Measurements from ENCODE around the gene ANKRD49. TPM values are rescaled to one million over a fixed set of nuclear protein-coding genes. Genes with fewer than 3 reads are reported as not detected.

ANKRD49 gene
- polyA plus RNA-seq, 2 of the 4 experiments (the other 2 are of a cell fraction): 9.7 to 20.3 TPM

DNA sequence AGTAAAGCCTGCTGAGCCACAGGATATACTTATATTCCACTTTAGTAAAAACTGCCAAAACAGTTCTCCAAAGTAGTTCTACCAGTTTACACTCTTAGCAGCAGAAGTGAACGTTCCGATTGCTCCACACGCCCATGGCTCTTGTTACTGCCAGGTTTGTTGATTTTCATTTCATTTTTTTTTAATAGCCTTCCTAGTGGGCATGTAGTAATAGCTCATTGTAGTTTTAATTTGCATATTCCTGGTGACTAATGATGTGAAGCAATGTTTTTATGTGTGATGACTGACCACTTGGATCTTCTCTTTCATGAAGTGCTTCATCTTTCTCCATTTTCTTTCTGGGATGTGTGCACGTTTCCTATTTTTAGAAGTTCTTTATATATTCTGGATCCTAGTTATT is 13.7 kb downstream of the ANKRD49 start (continued):
- TF ChIP-seq CHD2 (IDR thresholded peaks at IDR 0.05; ENCODE audit: low read length, partially characterized antibody) (no peak), JUN (IDR thresholded peaks at IDR 0.05) (no peak), POLR2AphosphoS2 (conservative IDR thresholded peaks at IDR 0.05; ENCODE audit: low read length) (no peak)

DNA sequence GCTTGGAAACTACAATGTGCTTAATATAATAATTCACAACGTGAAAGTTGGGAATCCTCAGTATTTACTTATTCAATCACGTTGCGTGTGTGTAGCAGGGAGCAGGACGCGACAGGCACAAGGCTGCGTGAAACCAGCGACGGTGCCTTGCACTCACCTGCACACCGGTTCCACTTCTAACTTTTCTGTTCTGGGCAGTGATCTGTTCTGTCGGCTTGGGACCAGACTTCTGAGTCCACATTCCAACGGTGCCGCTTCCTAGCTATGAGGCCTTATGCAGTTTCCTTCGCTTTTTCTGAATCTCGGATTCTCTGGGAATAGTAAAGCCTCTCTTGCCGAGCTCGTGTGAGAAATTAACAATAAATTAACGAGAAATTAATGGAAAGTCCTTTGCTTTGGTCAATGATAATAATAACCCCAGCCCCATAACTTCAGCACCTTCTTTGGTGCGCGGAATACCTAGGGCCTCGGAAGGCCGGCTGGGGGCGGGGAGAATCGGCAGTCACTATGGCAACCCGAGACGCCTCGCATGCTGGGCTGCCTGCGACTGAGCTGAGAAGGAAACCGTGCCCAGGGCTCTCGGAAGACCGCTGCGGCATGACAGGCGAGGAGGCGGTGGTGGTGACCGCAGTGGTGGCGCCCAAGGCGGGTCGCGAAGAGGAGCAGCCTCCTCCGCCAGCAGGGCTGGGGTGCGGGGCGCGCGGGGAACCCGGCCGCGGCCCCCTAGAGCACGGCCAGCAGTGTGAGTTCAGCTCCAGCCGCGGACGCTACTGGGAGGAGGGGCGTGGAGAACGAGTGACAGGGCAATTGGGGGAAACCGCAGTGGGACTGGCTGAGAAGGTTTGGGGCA is 18.4 kb downstream of the ANKRD49 start, which contains the start of gene C11orf97:
C11orf97 (plus strand) TSS at position 530 of the 850 bp plus-strand sequence; CDS start at position 598, 68 bp downstream.
- ChIA-PET POLR2A (no interaction called here), CTCF (interaction anchor here (0.9 to 1.0 kb wide), 2 partner anchors 9 to 15 kb away, joined by 3 read pairs; no protein-coding TSS in a partner anchor)
- peak within 1 kb of the TSS; percentile 46 for H3K4me3 ChIP-seq
- H3K9me3 ChIP-seq: no peaks in the 10 kb centered on the region; the same call in 2 of the 3 replicates
- DNase-seq (ENCODE audit: low read depth in 1 of 2, low spot score in 1 of 2) (peak in 1 of 2 experiments; percentile 8), ATAC-seq (peak; percentile 64 to 68; a peak in 4 of 6 replicates), FAIRE-seq (no peak)
- H3K4me2 ChIP-seq: peak within 1 kb of the TSS; percentile 86
- peak within 1 kb of the TSS in 1 of 2 experiments; percentile 7; a peak in 1 of 6 replicates for H3K27ac ChIP-seq
- no peaks in the 10 kb centered on the region for H3K4me1 ChIP-seq
- WGBS (ENCODE audit: missing lambda C conversion rate): 77% methylated on average over 22 of the region's 53 CpGs
- TF ChIP-seq TP53 (CRISPR knock-in tag; IDR thresholded peaks at IDR 0.05) (no peak), PHF8 (IDR thresholded peaks at IDR 0.05; ENCODE audit: borderline replicate concordance, low read depth) (no peak)

DNA sequence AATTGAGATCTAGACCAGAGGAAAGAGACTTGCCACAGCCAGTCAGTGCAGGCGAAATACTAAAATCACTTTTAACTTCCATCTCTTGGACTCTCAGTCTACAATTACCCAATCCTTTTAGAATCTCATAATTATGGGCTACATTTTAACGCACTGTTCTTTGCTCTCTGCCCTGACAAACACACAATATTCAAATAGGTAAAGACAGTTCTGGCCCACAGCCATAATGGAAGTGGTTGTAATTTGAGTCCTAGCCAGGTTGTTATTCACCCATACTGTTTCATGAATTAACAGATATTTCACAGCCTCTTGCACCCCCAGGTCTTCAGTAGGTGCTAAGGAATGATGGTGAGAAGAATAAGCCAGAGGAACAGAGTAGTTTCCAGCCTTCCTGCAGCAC is 19.3 kb downstream of the ANKRD49 start:
- Histone ChIP-seq H3K4me1 (no peaks in the 10 kb centered on the region), H3K4me3 (no peak overlapping the region), H3K9me3 (no peaks in the 10 kb centered on the region; the same call in 2 of the 3 replicates), H3K27ac (no peak overlapping the region), H3K4me2 (no peak overlapping the region)
- no peak for ATAC-seq
- FAIRE-seq: no peak
- ChIA-PET CTCF (interaction anchor here (0.9 to 1.0 kb wide), 2 partner anchors 8 to 16 kb away, joined by 3 read pairs; no protein-coding TSS in a partner anchor), POLR2A (no interaction called here)
- 90% methylated on average over 2 of the region's 2 CpGs for WGBS (ENCODE audit: missing lambda C conversion rate)
- no peak for DNase-seq (ENCODE audit: low read depth in 1 of 2, low spot score in 1 of 2)
- TF ChIP-seq CHD4 (IDR thresholded peaks at IDR 0.05; ENCODE audit: borderline replicate concordance) (no peak), POLR2A (IDR thresholded peaks at IDR 0.05; ENCODE audit: low read length) (no peak), RARB (CRISPR knock-in tag; IDR thresholded peaks at IDR 0.05) (no peak)

DNA sequence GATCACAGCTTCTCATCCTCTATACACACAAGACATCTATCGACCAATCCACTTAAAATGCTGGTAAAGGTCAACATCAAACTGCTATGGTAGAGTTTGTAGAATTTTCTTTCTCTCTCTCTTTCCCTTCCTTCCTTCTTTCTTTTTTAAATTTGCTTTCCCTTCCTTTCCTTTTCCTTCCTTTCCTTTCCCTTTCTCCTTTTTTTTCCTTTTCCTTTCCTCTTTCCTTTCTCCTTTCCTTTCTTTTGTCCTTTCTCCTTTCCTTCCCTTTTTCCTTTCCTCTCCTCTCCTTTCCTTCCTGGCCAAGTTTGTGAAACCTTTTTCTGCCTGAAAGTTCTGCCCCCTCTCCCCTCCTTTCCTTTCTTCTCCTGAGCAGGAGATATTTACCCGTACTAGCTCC is 21.6 kb downstream of the ANKRD49 start:
- ChIA-PET POLR2A (no interaction called here), CTCF (no interaction called here)
- DNase-seq (ENCODE audit: low read depth in 1 of 2, low spot score in 1 of 2) (no peak), FAIRE-seq (no peak), ATAC-seq (no peak)
- 44% methylated on average over 2 of the region's 2 CpGs for WGBS (ENCODE audit: missing lambda C conversion rate)
- Histone ChIP-seq H3K9me3 (no peaks in the 10 kb centered on the region; the same call in 2 of the 3 replicates), H3K4me1 (no peaks in the 10 kb centered on the region), H3K4me3 (no peak overlapping the region), H3K4me2 (no peak overlapping the region), H3K27ac (no peak overlapping the region)
- TF ChIP-seq, protein P1, sequence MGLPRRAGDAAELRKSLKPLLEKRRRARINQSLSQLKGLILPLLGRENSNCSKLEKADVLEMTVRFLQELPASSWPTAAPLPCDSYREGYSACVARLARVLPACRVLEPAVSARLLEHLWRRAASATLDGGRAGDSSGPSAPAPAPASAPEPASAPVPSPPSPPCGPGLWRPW (IDR thresholded peaks at IDR 0.05): no peak
- no peak for TF ChIP-seq NR3C1 (IDR thresholded peaks at IDR 0.05)
- TF ChIP-seq RNF2 (IDR thresholded peaks at IDR 0.05; ENCODE audit: borderline replicate concordance, low read depth): no peak
- no peak for TF ChIP-seq ZC3H11A (IDR thresholded peaks at IDR 0.05)
- no peak for TF ChIP-seq EP300 (IDR thresholded peaks at IDR 0.05)
- no peak for TF ChIP-seq CHD4 (IDR thresholded peaks at IDR 0.05; ENCODE audit: borderline replicate concordance)
- TF ChIP-seq RCOR1 (IDR thresholded peaks at IDR 0.05; ENCODE audit: low read depth, low read length): no peak
- TF ChIP-seq JUNB (IDR thresholded peaks at IDR 0.05): no peak
- no peak for TF ChIP-seq CEBPB (IDR thresholded peaks at IDR 0.05)
- TF ChIP-seq, protein P2, sequence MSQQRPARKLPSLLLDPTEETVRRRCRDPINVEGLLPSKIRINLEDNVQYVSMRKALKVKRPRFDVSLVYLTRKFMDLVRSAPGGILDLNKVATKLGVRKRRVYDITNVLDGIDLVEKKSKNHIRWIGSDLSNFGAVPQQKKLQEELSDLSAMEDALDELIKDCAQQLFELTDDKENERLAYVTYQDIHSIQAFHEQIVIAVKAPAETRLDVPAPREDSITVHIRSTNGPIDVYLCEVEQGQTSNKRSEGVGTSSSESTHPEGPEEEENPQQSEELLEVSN (IDR thresholded peaks at IDR 0.05; ENCODE audit: borderline replicate concordance, low read depth): no peak
- no peak for TF ChIP-seq EHF (CRISPR knock-in tag; IDR thresholded peaks at IDR 0.05)
- TF ChIP-seq, protein P3, sequence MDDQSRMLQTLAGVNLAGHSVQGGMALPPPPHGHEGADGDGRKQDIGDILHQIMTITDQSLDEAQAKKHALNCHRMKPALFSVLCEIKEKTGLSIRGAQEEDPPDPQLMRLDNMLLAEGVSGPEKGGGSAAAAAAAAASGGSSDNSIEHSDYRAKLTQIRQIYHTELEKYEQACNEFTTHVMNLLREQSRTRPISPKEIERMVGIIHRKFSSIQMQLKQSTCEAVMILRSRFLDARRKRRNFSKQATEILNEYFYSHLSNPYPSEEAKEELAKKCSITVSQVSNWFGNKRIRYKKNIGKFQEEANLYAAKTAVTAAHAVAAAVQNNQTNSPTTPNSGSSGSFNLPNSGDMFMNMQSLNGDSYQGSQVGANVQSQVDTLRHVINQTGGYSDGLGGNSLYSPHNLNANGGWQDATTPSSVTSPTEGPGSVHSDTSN (IDR thresholded peaks at IDR 0.05): no peak
- no peak for TF ChIP-seq RAD21 (conservative IDR thresholded peaks at IDR 0.05 in 1 of 2, IDR thresholded peaks at IDR 0.05 in 1 of 2)
- no peak for TF ChIP-seq CBX8 (IDR thresholded peaks at IDR 0.05)
- TF ChIP-seq NFE2L2 (conservative IDR thresholded peaks at IDR 0.05; ENCODE audit: low read length): no peak
- no peak for TF ChIP-seq FOSL2 (IDR thresholded peaks at IDR 0.05)
- TF ChIP-seq FOSL2 (CRISPR knock-in tag; IDR thresholded peaks at IDR 0.05): no peak
- TF ChIP-seq CBX2 (IDR thresholded peaks at IDR 0.05; ENCODE audit: borderline replicate concordance, low read depth): no peak
- TF ChIP-seq, protein P4, sequence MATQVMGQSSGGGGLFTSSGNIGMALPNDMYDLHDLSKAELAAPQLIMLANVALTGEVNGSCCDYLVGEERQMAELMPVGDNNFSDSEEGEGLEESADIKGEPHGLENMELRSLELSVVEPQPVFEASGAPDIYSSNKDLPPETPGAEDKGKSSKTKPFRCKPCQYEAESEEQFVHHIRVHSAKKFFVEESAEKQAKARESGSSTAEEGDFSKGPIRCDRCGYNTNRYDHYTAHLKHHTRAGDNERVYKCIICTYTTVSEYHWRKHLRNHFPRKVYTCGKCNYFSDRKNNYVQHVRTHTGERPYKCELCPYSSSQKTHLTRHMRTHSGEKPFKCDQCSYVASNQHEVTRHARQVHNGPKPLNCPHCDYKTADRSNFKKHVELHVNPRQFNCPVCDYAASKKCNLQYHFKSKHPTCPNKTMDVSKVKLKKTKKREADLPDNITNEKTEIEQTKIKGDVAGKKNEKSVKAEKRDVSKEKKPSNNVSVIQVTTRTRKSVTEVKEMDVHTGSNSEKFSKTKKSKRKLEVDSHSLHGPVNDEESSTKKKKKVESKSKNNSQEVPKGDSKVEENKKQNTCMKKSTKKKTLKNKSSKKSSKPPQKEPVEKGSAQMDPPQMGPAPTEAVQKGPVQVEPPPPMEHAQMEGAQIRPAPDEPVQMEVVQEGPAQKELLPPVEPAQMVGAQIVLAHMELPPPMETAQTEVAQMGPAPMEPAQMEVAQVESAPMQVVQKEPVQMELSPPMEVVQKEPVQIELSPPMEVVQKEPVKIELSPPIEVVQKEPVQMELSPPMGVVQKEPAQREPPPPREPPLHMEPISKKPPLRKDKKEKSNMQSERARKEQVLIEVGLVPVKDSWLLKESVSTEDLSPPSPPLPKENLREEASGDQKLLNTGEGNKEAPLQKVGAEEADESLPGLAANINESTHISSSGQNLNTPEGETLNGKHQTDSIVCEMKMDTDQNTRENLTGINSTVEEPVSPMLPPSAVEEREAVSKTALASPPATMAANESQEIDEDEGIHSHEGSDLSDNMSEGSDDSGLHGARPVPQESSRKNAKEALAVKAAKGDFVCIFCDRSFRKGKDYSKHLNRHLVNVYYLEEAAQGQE (IDR thresholded peaks at IDR 0.05): no peak
- no peak for TF ChIP-seq TP53 (CRISPR knock-in tag; IDR thresholded peaks at IDR 0.05)
- no peak for TF ChIP-seq PHF8 (IDR thresholded peaks at IDR 0.05; ENCODE audit: borderline replicate concordance, low read depth)
